CD4-positive, alpha-beta memory T cell (primary cell): Measurements from ENCODE around the gene THAP4. TPM values are rescaled to one million over a fixed set of nuclear protein-coding genes. Genes with fewer than 3 reads are reported as not detected.

ENCODE experiments used
- CTCF ChIA-PET: fragments of 350-600 bp; sonication (Branson Sonifier 250); formaldehyde crosslinking; loops from one replicate; lab custom pipeline; 2021; ENCODE audit warnings: inconsistent platforms; ENCODE audit not compliant: partially characterized antibody; lab: Charles Lee
- POLR2A ChIA-PET: fragments of 350-600 bp; sonication (Branson Sonifier 250); formaldehyde crosslinking; loops from one replicate; lab custom pipeline; 2021; ENCODE audit not compliant: partially characterized antibody; lab: Charles Lee
- DNase-seq, 5 donors: peaks; one replicate each; pipeline versions ENCODE4 v3.0.0 to v3.0.0-alpha.2; 2020 to 2022; ENCODE audit warnings: mixed read lengths in 1 of 5
- H3K27ac ChIP-seq: one replicate; pipeline ENCODE4 v1.7.0; 2013; ENCODE audit warnings: low read depth, low read length
- H3K27me3 ChIP-seq: 2 replicates; pipeline ENCODE4 v1.7.0; 2013; ENCODE audit warnings: mild to moderate bottlenecking, low read length, moderate library complexity; ENCODE audit not compliant: insufficient read depth
- H3K36me3 ChIP-seq: 2 replicates; pipeline ENCODE4 v1.7.0; 2013; ENCODE audit warnings: mild to moderate bottlenecking, low read length, moderate library complexity; ENCODE audit not compliant: insufficient read depth
- H3K4me1 ChIP-seq: 2 replicates; pipeline ENCODE4 v1.7.0; 2013; ENCODE audit warnings: mild to moderate bottlenecking, low read length, moderate library complexity; ENCODE audit not compliant: insufficient read depth
- H3K4me3 ChIP-seq, 2 donors: one replicate each; pipeline ENCODE4 v1.7.0; 2013; ENCODE audit warnings: low read length in 2 of 2, mild to moderate bottlenecking in 1 of 2
- H3K9me3 ChIP-seq, 2 donors: one replicate each; pipeline ENCODE4 v1.7.0; 2013; ENCODE audit warnings: low read length in 2 of 2, control low read depth in 1 of 2; ENCODE audit not compliant: control insufficient read depth in 1 of 2
- H3K27ac Mint-ChIP-seq, 7 donors: one replicate each; pipeline ENCODE4 v1.8.0; 2020 to 2021; ENCODE audit warnings: mixed read lengths in 7 of 7, mild to moderate bottlenecking in 6 of 7, inconsistent platforms in 3 of 7, moderate library complexity in 3 of 7
- H3K27me3 Mint-ChIP-seq, 2 donors: one replicate each; pipeline ENCODE4 v1.8.0; 2020 to 2021; ENCODE audit warnings: mixed read lengths in 2 of 2
- H3K36me3 Mint-ChIP-seq, 2 donors: one replicate each; pipeline ENCODE4 v1.8.0; 2020 to 2021; ENCODE audit warnings: mixed read lengths in 2 of 2, inconsistent platforms in 1 of 2, mild to moderate bottlenecking in 1 of 2
- H3K4me1 Mint-ChIP-seq, 4 donors: one replicate each; pipeline ENCODE4 v1.8.0; 2020 to 2021; ENCODE audit warnings: mixed read lengths in 4 of 4, mild to moderate bottlenecking in 1 of 4
- H3K4me3 Mint-ChIP-seq, 8 donors: one replicate each; pipeline ENCODE4 v1.8.0; 2020 to 2021; ENCODE audit warnings: mixed read lengths in 8 of 8, mild to moderate bottlenecking in 7 of 8, moderate library complexity in 6 of 8, inconsistent platforms in 3 of 8
- H3K9me3 Mint-ChIP-seq, 8 donors: one replicate each; pipeline ENCODE4 v1.8.0; 2020 to 2021; ENCODE audit warnings: mixed read lengths in 8 of 8, mild to moderate bottlenecking in 5 of 8, inconsistent platforms in 3 of 8, moderate library complexity in 1 of 8
- intact Hi-C: fragments of 100-400 bp; cut with micrococcal nuclease; formaldehyde crosslinking; loops from one replicate; pipeline ENCODE4 v1.15.1; 2023
- polyA plus RNA-seq, 2 donors: library from polyadenylated mRNA; unstranded; fragments of 300-500 nt; fragmentation: Illumina TruSeq; gene quantifications; one replicate each; pipeline ENCODE4 v1.2.3, GENCODE V29; 2021
- total RNA-seq, 2 experiments: library from RNA; stranded (reverse); gene quantifications; one replicate each; pipeline ENCODE4 v1.2.3, GENCODE V29; 2021

THAP4 gene
- total and polyA plus RNA-seq, 4 experiments from 2014 or later: 27.8 to 42.9 (median 29.9) TPM

GRCh38 chr2:241546771-241547498, 90.0 kb downstream of the THAP4 start:
- Mint-ChIP-seq H3K27ac (no peak overlapping the region), H3K9me3 (no peaks in the 10 kb centered on the region), H3K36me3 (no peaks in the 10 kb centered on the region), H3K4me1 (no peaks in the 10 kb centered on the region), H3K27me3 (peaks cover 19 to 22% of the 10 kb centered on the region in 2 donors), H3K4me3 (no peak overlapping the region)
- no peak for DNase-seq
- H3K27me3 ChIP-seq: no peaks in the 10 kb centered on the region
- no peaks in the 10 kb centered on the region for H3K9me3 ChIP-seq
- H3K4me1 ChIP-seq: no peaks in the 10 kb centered on the region
- intact Hi-C loops: no loop called here
- ChIA-PET CTCF (no interaction called here), POLR2A (no interaction called here)
- H3K4me3 ChIP-seq: no peak overlapping the region
- H3K36me3 ChIP-seq: no peaks in the 10 kb centered on the region
- H3K27ac ChIP-seq: no peak overlapping the region

GRCh38 chr2:241545523-241546473, 91.2 kb downstream of the THAP4 start:
- Mint-ChIP-seq H3K4me1 (peaks cover 0 to under 1% (median under 1%) of the 10 kb centered on the region in 4 donors), H3K4me3 (no peak overlapping the region), H3K9me3 (no peaks in the 10 kb centered on the region), H3K27ac (no peak overlapping the region), H3K27me3 (peaks cover 14 to 16% of the 10 kb centered on the region in 2 donors), H3K36me3 (no peaks in the 10 kb centered on the region)
- H3K36me3 ChIP-seq: no peaks in the 10 kb centered on the region
- no peak overlapping the region for H3K4me3 ChIP-seq
- H3K4me1 ChIP-seq: no peaks in the 10 kb centered on the region
- POLR2A ChIA-PET: no interaction called here
- H3K27ac ChIP-seq: no peak overlapping the region
- CTCF ChIA-PET: no interaction called here
- DNase-seq: no peak
- intact Hi-C loops: no loop called here
- no peaks in the 10 kb centered on the region for H3K27me3 ChIP-seq
- H3K9me3 ChIP-seq: no peaks in the 10 kb centered on the region

- POLR2A ChIA-PET: no interaction called here
- peaks cover 17 to 20% of the 10 kb centered on the region in 2 donors for H3K27me3 Mint-ChIP-seq
- Histone ChIP-seq H3K27me3 (no peaks in the 10 kb centered on the region), H3K36me3 (no peaks in the 10 kb centered on the region), H3K9me3 (no peaks in the 10 kb centered on the region), H3K4me3 (no peak overlapping the region), H3K27ac (no peak overlapping the region), H3K4me1 (no peaks in the 10 kb centered on the region)
- DNase-seq: no peak
- intact Hi-C loops: no loop called here
- no peak overlapping the region for H3K4me3 Mint-ChIP-seq
- H3K36me3 Mint-ChIP-seq: no peaks in the 10 kb centered on the region
- H3K4me1 Mint-ChIP-seq: peaks cover 0 to 6% (median 4%) of the 10 kb centered on the region in 4 donors
- CTCF ChIA-PET: no interaction called here
- no peaks in the 10 kb centered on the region for H3K9me3 Mint-ChIP-seq
- no peak overlapping the region for H3K27ac Mint-ChIP-seq
Measured at GRCh38 chr2:241545106-241545505, 91.9 kb downstream of the THAP4 start.

- no peaks in the 10 kb centered on the region for H3K36me3 ChIP-seq
- H3K4me1 ChIP-seq: no peaks in the 10 kb centered on the region
- ChIA-PET POLR2A (no interaction called here), CTCF (no interaction called here)
- intact Hi-C loops: no loop called here
- no peak for DNase-seq
- no peaks in the 10 kb centered on the region for H3K9me3 Mint-ChIP-seq
- no peaks in the 10 kb centered on the region for H3K27me3 ChIP-seq
- H3K27me3 Mint-ChIP-seq: peaks cover 12 to 18% of the 10 kb centered on the region in 2 donors
- H3K4me1 Mint-ChIP-seq: peaks cover 0 to 6% (median 4%) of the 10 kb centered on the region in 4 donors
- H3K9me3 ChIP-seq: no peaks in the 10 kb centered on the region
- no peak overlapping the region for H3K4me3 ChIP-seq
- no peak overlapping the region for H3K27ac Mint-ChIP-seq
- H3K27ac ChIP-seq: no peak overlapping the region
- no peaks in the 10 kb centered on the region for H3K36me3 Mint-ChIP-seq
- H3K4me3 Mint-ChIP-seq: peak overlapping the region in 2 of 8 donors; percentile 13 to 35
Measured at GRCh38 chr2:241542278-241542605, 94.7 kb downstream of the THAP4 start.

GRCh38 chr2:241541564-241542277, 95.2 kb downstream of the THAP4 start:
- Histone ChIP-seq H3K36me3 (no peaks in the 10 kb centered on the region), H3K4me3 (no peak overlapping the region), H3K27me3 (no peaks in the 10 kb centered on the region), H3K9me3 (no peaks in the 10 kb centered on the region), H3K27ac (no peak overlapping the region), H3K4me1 (no peaks in the 10 kb centered on the region)
- Mint-ChIP-seq H3K9me3 (no peaks in the 10 kb centered on the region), H3K4me3 (no peak overlapping the region), H3K27ac (no peak overlapping the region), H3K27me3 (peaks cover 9 to 14% of the 10 kb centered on the region in 2 donors), H3K4me1 (peaks cover 0 to 6% (median 4%) of the 10 kb centered on the region in 4 donors), H3K36me3 (no peaks in the 10 kb centered on the region)
- intact Hi-C loops: no loop called here
- no peak for DNase-seq
- ChIA-PET CTCF (no interaction called here), POLR2A (no interaction called here)

GRCh38 chr2:241540771-241541561, 96.0 kb downstream of the THAP4 start:
- H3K4me1 Mint-ChIP-seq: peaks cover 0 to 6% (median 4%) of the 10 kb centered on the region in 4 donors
- DNase-seq: peak; percentile 43 to 62 (median 50)
- Histone ChIP-seq H3K27me3 (no peaks in the 10 kb centered on the region), H3K9me3 (no peaks in the 10 kb centered on the region), H3K36me3 (no peaks in the 10 kb centered on the region), H3K4me1 (no peaks in the 10 kb centered on the region), H3K4me3 (no peak overlapping the region), H3K27ac (no peak overlapping the region)
- intact Hi-C loops: no loop called here
- ChIA-PET POLR2A (no interaction called here), CTCF (no interaction called here)
- peak overlapping the region in 7 of 8 donors; percentile 17 to 73 (median 53) for H3K4me3 Mint-ChIP-seq
- H3K27ac Mint-ChIP-seq: no peak overlapping the region
- no peaks in the 10 kb centered on the region for H3K36me3 Mint-ChIP-seq
- H3K27me3 Mint-ChIP-seq: peaks cover 9 to 17% of the 10 kb centered on the region in 2 donors
- H3K9me3 Mint-ChIP-seq: no peaks in the 10 kb centered on the region
